ENCODE measurements around the gene PRPH2. TPM values are rescaled to one million over a fixed set of nuclear protein-coding genes. Genes with fewer than 3 reads are reported as not detected.

The PRPH2 gene
- polyA plus RNA-seq, 1 of the 3 experiments (the other 2 are of a cell fraction), result not detected

- peaks cover 7% of the 10 kb centered on the region; the same call in 1 of the 2 replicates for H4K20me1 ChIP-seq (ENCODE audit: insufficient read depth)
- TF ChIP-seq TAF1 (IDR thresholded peaks at IDR 0.05; ENCODE audit: borderline replicate concordance, low read depth, low read length) (peak; percentile 86), EP300 (IDR thresholded peaks at IDR 0.05; ENCODE audit: borderline replicate concordance in 1 of 2, low read depth in 1 of 2, low read length in 1 of 2) (peak in 1 of 2 experiments; percentile 21; a peak in 1 of 4 replicates), FOXM1 (IDR thresholded peaks at IDR 0.05; ENCODE audit: low read depth) (no peak), PBX3 (IDR thresholded peaks at IDR 0.05) (0 out of 2 replicates have a peak, but pooled peaks have one; percentile 27), MAX (IDR thresholded peaks at IDR 0.05; ENCODE audit: low read depth) (peak; percentile 37; the same call in 1 of the 2 replicates), CHD2 (IDR thresholded peaks at IDR 0.05; ENCODE audit: low read length, partially characterized antibody) (no peak), TCF12 (IDR thresholded peaks at IDR 0.05) (peak; percentile 10; the same call in 1 of the 2 replicates), GABPA (IDR thresholded peaks at IDR 0.05; ENCODE audit: low read depth) (peak; percentile 74), ELF1 (IDR thresholded peaks at IDR 0.05) (peak; percentile 32; the same call in 1 of the 2 replicates), POLR2AphosphoS5 (IDR thresholded peaks at IDR 0.05; ENCODE audit: low read depth, low read length) (peak; percentile 87), RXRA (IDR thresholded peaks at IDR 0.05; ENCODE audit: borderline replicate concordance, low read depth) (no peak), FOSL2 (IDR thresholded peaks at IDR 0.05; ENCODE audit: borderline replicate concordance, low read depth) (0 out of 2 replicates have a peak, but pooled peaks have one; percentile 1)
- 2% methylated on average over 27 of the region's 55 CpGs for WGBS (ENCODE audit: low lambda C conversion rate)
Observed at GRCh38 chr6:42746463-42747391, 24.3 kb upstream of the PRPH2 start.

More at GRCh38 chr6:42746463-42747391, 24.3 kb upstream of the PRPH2 start:
- DNase-seq, result peak; percentile 95
- H3F3A ChIP-seq (replicated peaks; ENCODE audit: insufficient read depth), result peaks cover 28% of the 10 kb centered on the region
- peak overlapping the region; percentile 67 to 73 for H3K4me3 ChIP-seq (ENCODE audit: low read depth in 2 of 2, low read length in 1 of 2)
- peak overlapping the region; percentile 69 for H2AFZ ChIP-seq (ENCODE audit: low read depth)
- H3K27ac ChIP-seq (ENCODE audit: low read depth in 2 of 2, low read length in 1 of 2), result peak overlapping the region; percentile 93 to 96
- H3K9me3 ChIP-seq, result no peaks in the 10 kb centered on the region
- H3K4me1 ChIP-seq (ENCODE audit: control insufficient read depth in 1 of 2, insufficient read depth in 2 of 2, low read depth in 1 of 2, low read length in 1 of 2), result peaks cover 19 to 29% of the 10 kb centered on the region in 2 experiments; a peak in 3 of 4 replicates
- ChIA-PET CTCF (interaction anchor here (1.2 to 3.2 kb wide), 4 partner anchors 12 to 84 kb away, joined by 4 to 17 read pairs (median 6); partner anchors contain the start of gene BICRAL), POLR2A (interaction anchor here (0.7 to 4.4 kb wide), 18 partner anchors 14 to 487 kb away, joined by 3 to 59 read pairs (median 3); partner anchors contain the start of genes BICRAL, CNPY3, PEX6 and PPP2R5D)
- H3K36me3 ChIP-seq (replicated peaks in 1 of 2; ENCODE audit: control insufficient read depth in 1 of 2, insufficient read depth in 2 of 2, low read length in 1 of 2), result no peaks in the 10 kb centered on the region
- H3K27me3 ChIP-seq (ENCODE audit: insufficient read depth), result no peaks in the 10 kb centered on the region
- H3K4me2 ChIP-seq, result peak overlapping the region; percentile 78
- peak overlapping the region; percentile 82 for H3K9ac ChIP-seq
- no peaks in the 10 kb centered on the region for H3K9me2 ChIP-seq
- peaks cover 41% of the 10 kb centered on the region for H3K79me2 ChIP-seq (ENCODE audit: insufficient read depth)

Measured in SK-N-SH (cell line).